B cell (primary cell): ENCODE results near the gene TIAM2. TPM values are rescaled to one million over a fixed set of nuclear protein-coding genes. Genes with fewer than 3 reads are reported as not detected.
A peak's percentile ranks its signal among the peaks of the same experiment; 100 is the strongest.

ENCODE experiments used
- ATAC-seq: fragments of 200-7000 bp; cut with Tn5 transposase; one replicate; pipeline ENCODE4 v1.10.0; 2021; ENCODE audit warnings: low read depth, mild to moderate bottlenecking, moderate number of reproducible peaks, moderate library complexity
- CTCF ChIA-PET: fragments of 350-600 bp; sonication (Branson Sonifier 250); formaldehyde crosslinking; loops from one replicate; lab custom pipeline; 2021; ENCODE audit warnings: antibody characterized with exemption, inconsistent platforms; lab: Charles Lee
- POLR2A ChIA-PET: fragments of 350-600 bp; sonication (Branson Sonifier 250); formaldehyde crosslinking; loops from one replicate; lab custom pipeline; 2021; ENCODE audit warnings: antibody characterized with exemption; lab: Charles Lee
- DNase-seq: peaks from one replicate; pipeline ENCODE4 v3.0.0; 2013
- H2AFZ ChIP-seq: 2 replicates; pipeline ENCODE4 v1.6.1; 2012; ENCODE audit warnings: mild to moderate bottlenecking, low read depth, low read length; ENCODE audit not compliant: insufficient read depth, poor library complexity, severe bottlenecking
- H3K27ac ChIP-seq, 2 donors: 1 replicate in 1 of 2; 2 replicates in 1 of 2; pipeline ENCODE4 v1.5.1; 2012 to 2013; ENCODE audit warnings: low read length in 2 of 2, mild to moderate bottlenecking in 2 of 2, moderate library complexity in 1 of 2
- H3K27me3 ChIP-seq, 4 experiments: fragments of 200-600 bp in 1 of 4; sonication (generic) in 1 of 4; replicated peaks in 1 of 4; 1 replicate in 2 of 4; 2 replicates in 2 of 4; pipeline versions ENCODE4 v1.6.1 to v1.7.0; 2013 to 2016; ENCODE audit warnings: low read length in 3 of 4, mild to moderate bottlenecking in 2 of 4, mixed read lengths in 1 of 4, moderate library complexity in 1 of 4; ENCODE audit not compliant: insufficient read depth in 4 of 4, control insufficient read depth in 3 of 4; ENCODE audit errors: control extremely low read depth in 1 of 4
- H3K36me3 ChIP-seq, 2 experiments: replicated peaks in 1 of 2; 1 replicate in 1 of 2; 2 replicates in 1 of 2; pipeline versions ENCODE4 v1.6.1 to v1.7.1; 2013; ENCODE audit warnings: low read length in 1 of 2; ENCODE audit not compliant: insufficient read depth in 2 of 2, control insufficient read depth in 1 of 2; ENCODE audit errors: control extremely low read depth in 1 of 2, extremely low read depth in 1 of 2
- H3K4me1 ChIP-seq, 2 donors: fragments of 200-600 bp in 1 of 2; sonication (generic) in 1 of 2; 1 replicate in 1 of 2; 2 replicates in 1 of 2; pipeline versions ENCODE4 v1.5.1 to v1.6.1; 2013 to 2017; ENCODE audit warnings: low read length in 2 of 2; ENCODE audit not compliant: control insufficient read depth in 2 of 2, insufficient read depth in 2 of 2
- H3K4me2 ChIP-seq: replicated peaks from 2 replicates; pipeline ENCODE3; 2012; ENCODE audit warnings: mild to moderate bottlenecking, low read depth, low read length; ENCODE audit not compliant: poor library complexity, severe bottlenecking
- H3K4me3 ChIP-seq, 5 experiments: fragments of 200-600 bp in 1 of 5; sonication (generic) in 1 of 5; 1 replicate in 3 of 5; 2 replicates in 2 of 5; pipeline versions ENCODE4 v1.5.1 to v1.7.0; 2011 to 2016; ENCODE audit warnings: low read length in 4 of 5, mild to moderate bottlenecking in 4 of 5, low read depth in 2 of 5, control low read depth in 1 of 5, moderate library complexity in 1 of 5; ENCODE audit not compliant: insufficient read depth in 1 of 5; ENCODE audit errors: control extremely low read depth in 1 of 5, extremely low read depth in 1 of 5
- H3K79me2 ChIP-seq: fragments of 200-600 bp; sonication (generic); one replicate; pipeline ENCODE4 v1.6.0; 2016; ENCODE audit warnings: low read length; ENCODE audit not compliant: control insufficient read depth, insufficient read depth
- H3K9ac ChIP-seq: fragments of 200-600 bp; sonication (generic); 2 replicates; pipeline ENCODE4 v1.6.1; 2017; ENCODE audit warnings: mild to moderate bottlenecking, low read length, moderate library complexity
- H3K9me3 ChIP-seq, 3 donors: one replicate each; pipeline versions ENCODE4 v1.6.1 to v1.7.1; 2013; ENCODE audit warnings: low read length in 2 of 3; ENCODE audit not compliant: control insufficient read depth in 2 of 3, insufficient read depth in 1 of 3; ENCODE audit errors: control extremely low read depth in 1 of 3
- H4K20me1 ChIP-seq: 2 replicates; pipeline ENCODE4 v1.6.0; 2012; ENCODE audit warnings: mild to moderate bottlenecking, low read length; ENCODE audit not compliant: insufficient read depth, control insufficient read depth, poor library complexity, severe bottlenecking
- H3K27ac Mint-ChIP-seq: one replicate; pipeline ENCODE4 v1.8.0; 2021; ENCODE audit warnings: mixed read lengths
- H3K27me3 Mint-ChIP-seq: one replicate; pipeline ENCODE4 v1.8.0; 2021; ENCODE audit warnings: mixed read lengths
- H3K4me1 Mint-ChIP-seq: one replicate; pipeline ENCODE4 v1.8.0; 2021; ENCODE audit warnings: mixed read lengths
- H3K4me3 Mint-ChIP-seq: one replicate; pipeline ENCODE4 v1.8.0; 2021; ENCODE audit warnings: mixed read lengths
- H3K9me3 Mint-ChIP-seq: one replicate; pipeline ENCODE4 v1.8.0; 2022; ENCODE audit warnings: mixed read lengths; ENCODE audit not compliant: insufficient read depth
- CTCF ChIP-seq: fragments of 200-600 bp; IDR thresholded peaks from one replicate; pipeline ENCODE4 v1.8.0; 2022; ENCODE audit warnings: antibody characterized with exemption, mild to moderate bottlenecking
- EZH2 ChIP-seq: IDR thresholded peaks from 2 replicates; pipeline ENCODE4 v1.6.1; 2012; ENCODE audit warnings: borderline replicate concordance, low read depth, mild to moderate bottlenecking, moderate library complexity, low read length; ENCODE audit not compliant: insufficient read depth, poor library complexity, severe bottlenecking
- WGBS: methylation state at CpG from one replicate; pipeline ENCODE4 v1.1.5; 2013; ENCODE audit warnings: missing lambda C conversion rate; ENCODE audit not compliant: insufficient coverage; 5-methylcytosine and 5-hydroxymethylcytosine counted together
- intact Hi-C: fragments of 100-400 bp; cut with micrococcal nuclease; formaldehyde crosslinking; loops from one replicate; pipeline ENCODE4 v1.10.0; 2022
- polyA plus RNA-seq: library from polyadenylated mRNA; depleted of rRNA; stranded (reverse); fragments of >200 nt; gene quantifications from 2 replicates; pipeline ENCODE4 v1.2.3, GENCODE V29; 2012
- total RNA-seq, 2 donors: library from RNA; stranded (reverse); fragments of 120-200 nt in 1 of 2; gene quantifications; 1 replicate in 1 of 2; 2 replicates in 1 of 2; pipeline versions ENCODE4 v1.2.3 to v1.2.4, GENCODE V29; 2013 to 2022

Gene TIAM2
- total and polyA plus RNA-seq, 2 donors (not counting 1 experiment from before 2014, with no cell fraction given) = 13.1 to 18.8 TPM

- Histone ChIP-seq H3K4me2 (no peak overlapping the region), H3K9ac (no peak overlapping the region)
- DNase-seq = no peak
Measured at GRCh38 chr6:155154158-155154830, 159.2 kb downstream of the TIAM2 start.

More at GRCh38 chr6:155154158-155154830, 159.2 kb downstream of the TIAM2 start:
- H3K4me1 Mint-ChIP-seq = peaks cover 1% of the 10 kb centered on the region
- H3K27me3 ChIP-seq = no peaks in the 10 kb centered on the region
- 69% methylated on average over 6 of the region's 11 CpGs for WGBS
- H3K79me2 ChIP-seq = no peaks in the 10 kb centered on the region
- intact Hi-C loops = no loop called here
- ChIA-PET POLR2A (interaction anchor here (0.6 kb wide), 1 partner anchor 463 kb away, joined by 8 read pairs; no protein-coding TSS in a partner anchor), CTCF (interaction anchor here (0.9 to 2.0 kb wide), 4 partner anchors 9 to 226 kb away, joined by 3 to 6 read pairs (median 4); no protein-coding TSS in a partner anchor)
- no peaks in the 10 kb centered on the region for H4K20me1 ChIP-seq
- no peaks in the 10 kb centered on the region for H3K9me3 ChIP-seq
- H2AFZ ChIP-seq = peak overlapping the region; percentile 12
- no peak overlapping the region for H3K27ac ChIP-seq
- no peaks in the 10 kb centered on the region for H3K9me3 Mint-ChIP-seq
- no peak overlapping the region for H3K27ac Mint-ChIP-seq
- H3K4me1 ChIP-seq = no peaks in the 10 kb centered on the region
- no peaks in the 10 kb centered on the region for H3K27me3 Mint-ChIP-seq
- no peaks in the 10 kb centered on the region for H3K36me3 ChIP-seq
- no peak overlapping the region for H3K4me3 ChIP-seq
- no peak for ATAC-seq
- H3K4me3 Mint-ChIP-seq = no peak overlapping the region
- TF ChIP-seq EZH2 = no peak
- TF ChIP-seq CTCF = no peak
